ENCODE data around the gene CRYBG1.
"Not testable (repeated sequence)": the region's sequence is repeated elsewhere in the genome, so short reads cannot be mapped to it uniquely, and the experiment has no call there.

CRYBG1 gene

DNA sequence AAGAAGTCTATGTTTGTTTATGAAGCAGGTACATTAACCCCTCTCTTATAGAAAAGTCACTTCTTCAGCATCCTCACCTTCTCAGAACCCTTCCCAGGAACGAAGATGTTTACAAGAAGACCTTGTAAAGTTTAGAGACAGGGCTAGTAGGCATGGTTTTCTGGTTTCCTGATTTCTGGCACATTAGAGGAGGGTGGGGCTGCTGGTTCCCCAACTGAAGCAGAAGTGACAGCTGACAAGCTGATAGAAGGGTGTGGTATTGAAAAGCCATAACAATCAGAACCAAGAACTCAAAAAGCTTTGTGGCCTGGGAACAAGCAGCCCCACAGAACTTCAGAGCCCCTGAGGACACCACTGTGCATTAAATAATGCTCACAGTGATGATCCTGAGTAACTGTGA, 177.6 kb downstream of the CRYBG1 start:
- Histone ChIP-seq H3K4me1 (ENCODE audit: control insufficient read depth, insufficient read depth, low read length) (no peaks in the 10 kb centered on the region), H3K9ac (ENCODE audit: low read length) (no peak overlapping the region), H3K27me3 (ENCODE audit: control insufficient read depth, insufficient read depth, low read length) (no peaks in the 10 kb centered on the region), H3K4me3 (ENCODE audit: low read length) (no peak overlapping the region), H3K9me3 (ENCODE audit: control insufficient read depth, low read length) (no peaks in the 10 kb centered on the region), H3K36me3 (ENCODE audit: control insufficient read depth, insufficient read depth, low read length) (peaks cover 5% of the 10 kb centered on the region)

DNA sequence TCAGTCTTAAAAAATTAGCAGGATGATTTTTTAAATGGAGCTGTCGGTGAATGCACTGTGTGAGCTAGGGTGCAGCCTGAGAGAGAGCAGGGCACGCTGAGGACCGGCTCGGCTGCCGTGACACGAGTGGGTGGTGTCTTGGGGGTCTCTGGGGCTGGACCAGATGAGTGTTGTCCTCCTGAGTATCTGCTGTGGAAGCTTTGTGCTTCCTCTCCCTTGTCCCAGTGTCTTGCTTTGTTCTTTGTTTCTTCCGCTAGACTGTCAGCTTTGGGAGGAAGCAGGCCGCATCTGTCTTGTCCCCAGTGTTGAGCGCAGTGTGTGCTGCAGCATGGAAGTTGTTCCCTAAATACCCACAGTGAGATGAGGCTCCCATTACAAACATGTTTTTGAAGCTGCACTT, 179.4 kb downstream of the CRYBG1 start:
- no peaks in the 10 kb centered on the region for H3K4me1 ChIP-seq (ENCODE audit: control insufficient read depth, insufficient read depth, low read length)
- H3K27me3 ChIP-seq (ENCODE audit: control insufficient read depth, insufficient read depth, low read length): no peaks in the 10 kb centered on the region
- no peaks in the 10 kb centered on the region for H3K9me3 ChIP-seq (ENCODE audit: control insufficient read depth, low read length)
- H3K9ac ChIP-seq (ENCODE audit: low read length): no peak overlapping the region
- H3K36me3 ChIP-seq (ENCODE audit: control insufficient read depth, insufficient read depth, low read length): peaks cover 5% of the 10 kb centered on the region
- no peak overlapping the region for H3K4me3 ChIP-seq (ENCODE audit: low read length)

- no peak overlapping the region for H3K4me3 ChIP-seq (ENCODE audit: low read length)
- H3K27me3 ChIP-seq (ENCODE audit: control insufficient read depth, insufficient read depth, low read length): no peaks in the 10 kb centered on the region
- H3K9me3 ChIP-seq (ENCODE audit: control insufficient read depth, low read length): no peaks in the 10 kb centered on the region
- H3K36me3 ChIP-seq (ENCODE audit: control insufficient read depth, insufficient read depth, low read length): peaks cover 5% of the 10 kb centered on the region
- H3K9ac ChIP-seq (ENCODE audit: low read length): no peak overlapping the region
- no peaks in the 10 kb centered on the region for H3K4me1 ChIP-seq (ENCODE audit: control insufficient read depth, insufficient read depth, low read length)
Observed at GRCh38 chr6:106540432-106540831, 179.9 kb downstream of the CRYBG1 start.

- H3K4me1 ChIP-seq (ENCODE audit: control insufficient read depth, insufficient read depth, low read length): peaks cover 2% of the 10 kb centered on the region
- no peaks in the 10 kb centered on the region for H3K27me3 ChIP-seq (ENCODE audit: control insufficient read depth, insufficient read depth, low read length)
- no peaks in the 10 kb centered on the region for H3K9me3 ChIP-seq (ENCODE audit: control insufficient read depth, low read length)
- no peak overlapping the region for H3K9ac ChIP-seq (ENCODE audit: low read length)
- no peak overlapping the region for H3K4me3 ChIP-seq (ENCODE audit: low read length)
- peaks cover 5% of the 10 kb centered on the region for H3K36me3 ChIP-seq (ENCODE audit: control insufficient read depth, insufficient read depth, low read length)
Observed at GRCh38 chr6:106540907-106541306, 180.4 kb downstream of the CRYBG1 start.

GRCh38 chr6:106546261-106546690, 185.8 kb downstream of the CRYBG1 start:
- Histone ChIP-seq H3K4me1 (ENCODE audit: control insufficient read depth, insufficient read depth, low read length) (peaks cover 15% of the 10 kb centered on the region), H3K4me3 (ENCODE audit: low read length) (no peak overlapping the region), H3K9ac (ENCODE audit: low read length) (no peak overlapping the region), H3K27me3 (ENCODE audit: control insufficient read depth, insufficient read depth, low read length) (no peaks in the 10 kb centered on the region), H3K9me3 (ENCODE audit: control insufficient read depth, low read length) (no peaks in the 10 kb centered on the region), H3K36me3 (ENCODE audit: control insufficient read depth, insufficient read depth, low read length) (no peaks in the 10 kb centered on the region)

DNA sequence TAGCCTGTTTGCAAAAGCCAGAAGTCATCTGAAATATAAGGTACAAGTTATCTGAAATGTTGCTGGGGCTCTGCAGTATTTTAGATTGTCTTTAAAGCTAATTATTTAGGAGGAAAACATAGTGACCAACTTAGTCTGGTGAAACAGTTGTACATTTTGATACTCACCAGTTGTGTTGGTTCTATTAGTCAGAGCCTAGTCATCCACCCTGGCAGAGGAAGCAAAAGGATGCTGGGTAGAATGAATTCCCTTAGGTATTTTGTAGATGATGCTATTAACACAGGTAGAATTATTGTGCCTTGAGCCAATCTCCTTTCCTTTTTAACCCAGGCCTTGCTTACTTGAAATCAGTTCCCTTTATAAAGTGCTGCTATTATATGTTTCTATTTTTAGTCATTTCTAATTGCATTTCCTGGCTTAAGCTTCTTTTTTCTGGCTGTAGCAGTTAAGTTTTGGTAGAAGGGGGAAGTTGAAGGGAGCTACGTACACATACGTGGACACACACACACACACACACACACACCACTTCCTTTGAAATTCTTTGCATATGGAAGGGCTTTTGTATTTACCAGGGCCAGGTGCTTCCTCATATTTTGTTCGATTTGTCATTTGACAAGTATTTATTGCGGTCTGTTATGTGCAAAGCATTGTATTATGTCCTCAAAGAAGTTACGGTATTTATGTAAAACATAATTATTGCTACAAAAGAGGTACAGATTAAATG, 186.3 kb downstream of the CRYBG1 start:
- peaks cover 15% of the 10 kb centered on the region for H3K4me1 ChIP-seq (ENCODE audit: control insufficient read depth, insufficient read depth, low read length)

DNA sequence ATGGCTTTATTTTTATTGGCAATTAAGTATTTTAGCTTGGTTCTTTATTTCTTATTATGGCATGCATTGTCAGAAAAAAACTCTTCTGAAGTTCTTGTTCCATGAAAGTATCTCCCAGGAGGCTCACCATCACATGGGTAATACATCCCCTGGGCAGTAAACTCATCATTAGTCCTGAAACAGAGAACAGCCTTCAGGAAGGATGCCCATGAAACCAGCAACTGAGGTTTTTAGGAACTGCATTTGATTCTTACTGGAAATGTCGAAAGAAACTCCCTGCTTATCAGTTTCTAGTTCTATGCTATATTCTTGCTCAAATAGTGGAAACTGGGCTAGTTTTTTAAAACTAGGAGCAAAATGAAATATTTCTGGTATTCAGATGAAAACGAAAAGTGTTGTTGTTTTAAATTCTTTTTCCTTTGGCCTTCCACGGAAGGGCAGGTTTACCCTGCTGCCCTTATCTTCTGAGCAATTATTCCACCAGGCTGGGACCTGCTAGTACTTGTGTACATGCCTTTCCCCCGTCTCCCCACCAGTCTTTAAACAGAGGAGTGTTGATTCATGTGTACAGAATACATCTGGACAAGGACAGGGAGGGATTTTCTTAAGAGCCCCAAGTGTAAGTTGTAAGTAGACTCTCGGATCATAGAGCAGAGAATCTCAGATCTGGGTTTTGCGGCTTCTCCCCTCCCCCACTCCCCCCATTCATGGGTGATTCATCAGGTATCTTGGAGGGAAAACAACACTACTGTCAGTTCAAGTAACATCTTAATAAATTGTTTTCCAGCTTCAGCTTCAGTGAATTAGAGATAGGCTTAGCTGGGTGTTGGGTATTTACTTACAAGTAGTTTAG, 187.3 kb downstream of the CRYBG1 start:
- H3K9me3 ChIP-seq (ENCODE audit: control insufficient read depth, low read length): no peaks in the 10 kb centered on the region
- H3K4me1 ChIP-seq (ENCODE audit: control insufficient read depth, insufficient read depth, low read length): peaks cover 15% of the 10 kb centered on the region
- no peak overlapping the region for H3K9ac ChIP-seq (ENCODE audit: low read length)
- H3K27me3 ChIP-seq (ENCODE audit: control insufficient read depth, insufficient read depth, low read length): no peaks in the 10 kb centered on the region
- H3K36me3 ChIP-seq (ENCODE audit: control insufficient read depth, insufficient read depth, low read length): no peaks in the 10 kb centered on the region
- H3K4me3 ChIP-seq (ENCODE audit: low read length): no peak overlapping the region

More for the DNA sequence above, 186.3 kb downstream of the CRYBG1 start:
- Histone ChIP-seq H3K36me3 (ENCODE audit: control insufficient read depth, insufficient read depth, low read length) (no peaks in the 10 kb centered on the region), H3K9me3 (ENCODE audit: control insufficient read depth, low read length) (no peaks in the 10 kb centered on the region), H3K27me3 (ENCODE audit: control insufficient read depth, insufficient read depth, low read length) (no peaks in the 10 kb centered on the region), H3K9ac (ENCODE audit: low read length) (no peak overlapping the region), H3K4me3 (ENCODE audit: low read length) (no peak overlapping the region)

- H3K4me1 ChIP-seq (ENCODE audit: control insufficient read depth, insufficient read depth, low read length): peaks cover 15% of the 10 kb centered on the region
- not testable (repeated sequence) for H3K27me3 ChIP-seq (ENCODE audit: control insufficient read depth, insufficient read depth, low read length); H3K9me3 ChIP-seq (ENCODE audit: control insufficient read depth, low read length); H3K9ac ChIP-seq (ENCODE audit: low read length); H3K4me3 ChIP-seq (ENCODE audit: low read length); H3K36me3 ChIP-seq (ENCODE audit: control insufficient read depth, insufficient read depth, low read length)
Observed at GRCh38 chr6:106548926-106549455, 188.5 kb downstream of the CRYBG1 start.

DNA sequence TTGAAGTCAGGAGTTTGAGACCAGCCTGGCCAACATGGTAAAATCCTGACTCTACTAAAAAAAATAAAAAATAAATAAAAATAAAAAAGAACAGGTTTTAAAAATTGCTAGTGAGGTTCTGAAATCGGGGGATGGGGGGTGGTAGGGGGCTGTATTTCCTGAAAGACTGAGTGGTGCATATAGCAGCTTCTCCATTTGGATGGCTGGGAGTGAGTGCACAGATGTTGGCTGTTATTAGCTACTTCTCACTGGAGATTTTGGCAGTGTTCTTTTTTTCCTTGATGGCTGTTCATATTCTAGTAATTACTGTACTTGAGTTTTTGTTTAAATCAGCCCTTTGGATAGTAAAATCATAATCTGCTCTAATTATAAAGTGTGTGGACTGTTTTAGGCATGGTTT, 189.0 kb downstream of the CRYBG1 start:
- no peak overlapping the region for H3K9ac ChIP-seq (ENCODE audit: low read length)
- no peaks in the 10 kb centered on the region for H3K27me3 ChIP-seq (ENCODE audit: control insufficient read depth, insufficient read depth, low read length)
- no peaks in the 10 kb centered on the region for H3K9me3 ChIP-seq (ENCODE audit: control insufficient read depth, low read length)
- H3K4me3 ChIP-seq (ENCODE audit: low read length): no peak overlapping the region
- H3K4me1 ChIP-seq (ENCODE audit: control insufficient read depth, insufficient read depth, low read length): peaks cover 15% of the 10 kb centered on the region
- H3K36me3 ChIP-seq (ENCODE audit: control insufficient read depth, insufficient read depth, low read length): no peaks in the 10 kb centered on the region

- H3K4me1 ChIP-seq (ENCODE audit: control insufficient read depth, insufficient read depth, low read length): peaks cover 10% of the 10 kb centered on the region
- H3K4me3 ChIP-seq (ENCODE audit: low read length): no peak overlapping the region
- no peak overlapping the region for H3K9ac ChIP-seq (ENCODE audit: low read length)
- H3K27me3 ChIP-seq (ENCODE audit: control insufficient read depth, insufficient read depth, low read length): no peaks in the 10 kb centered on the region
- no peaks in the 10 kb centered on the region for H3K9me3 ChIP-seq (ENCODE audit: control insufficient read depth, low read length)
- H3K36me3 ChIP-seq (ENCODE audit: control insufficient read depth, insufficient read depth, low read length): no peaks in the 10 kb centered on the region
Observed at GRCh38 chr6:106551155-106551554, 190.6 kb downstream of the CRYBG1 start.

DNA sequence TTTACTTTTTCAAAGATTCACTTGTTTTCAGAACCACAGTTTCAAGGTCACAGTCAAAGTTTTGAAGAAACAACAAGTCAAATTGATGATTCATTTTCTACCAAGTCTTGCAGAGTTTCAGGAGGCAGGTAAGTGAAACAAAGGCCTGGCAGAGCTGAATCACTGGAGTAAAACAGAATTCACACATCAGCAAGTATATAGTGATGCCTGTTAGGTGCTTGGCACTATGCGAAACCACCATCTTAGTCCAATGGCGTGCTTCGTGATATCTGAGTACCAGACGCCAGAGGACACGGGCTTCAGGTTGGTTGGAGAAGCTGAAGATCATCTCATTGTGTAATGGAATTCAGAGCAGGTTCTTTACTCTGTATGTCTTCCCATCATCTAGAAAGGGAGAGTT, 192.9 kb downstream of the CRYBG1 start:
- H3K4me1 ChIP-seq (ENCODE audit: control insufficient read depth, insufficient read depth, low read length): no peaks in the 10 kb centered on the region
- H3K36me3 ChIP-seq (ENCODE audit: control insufficient read depth, insufficient read depth, low read length): no peaks in the 10 kb centered on the region
- no peaks in the 10 kb centered on the region for H3K9me3 ChIP-seq (ENCODE audit: control insufficient read depth, low read length)
- no peak overlapping the region for H3K4me3 ChIP-seq (ENCODE audit: low read length)
- H3K27me3 ChIP-seq (ENCODE audit: control insufficient read depth, insufficient read depth, low read length): no peaks in the 10 kb centered on the region
- no peak overlapping the region for H3K9ac ChIP-seq (ENCODE audit: low read length)

DNA sequence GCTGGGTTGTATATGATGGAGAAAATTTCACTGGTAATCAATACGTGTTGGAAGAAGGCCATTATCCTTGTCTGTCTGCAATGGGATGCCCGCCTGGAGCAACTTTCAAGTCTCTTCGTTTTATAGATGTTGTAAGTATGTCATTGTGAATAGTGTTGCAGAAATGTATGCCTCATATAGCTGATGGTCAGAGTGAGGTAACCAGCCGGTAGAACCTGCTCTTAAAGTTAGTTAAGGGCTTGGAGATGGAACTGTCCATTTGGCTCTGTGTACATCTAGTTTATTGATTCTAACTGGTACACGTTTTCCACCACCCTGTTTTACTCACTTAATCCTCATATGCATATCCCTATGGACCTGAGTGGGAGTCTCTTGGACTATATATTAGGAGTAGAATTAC, 195.2 kb downstream of the CRYBG1 start:
- no peak overlapping the region for H3K9ac ChIP-seq (ENCODE audit: low read length)
- no peaks in the 10 kb centered on the region for H3K36me3 ChIP-seq (ENCODE audit: control insufficient read depth, insufficient read depth, low read length)
- H3K27me3 ChIP-seq (ENCODE audit: control insufficient read depth, insufficient read depth, low read length): no peaks in the 10 kb centered on the region
- no peak overlapping the region for H3K4me3 ChIP-seq (ENCODE audit: low read length)
- H3K9me3 ChIP-seq (ENCODE audit: control insufficient read depth, low read length): no peaks in the 10 kb centered on the region
- no peaks in the 10 kb centered on the region for H3K4me1 ChIP-seq (ENCODE audit: control insufficient read depth, insufficient read depth, low read length)

All from mucosa of stomach (tissue), 1 donor.